Mucosa of stomach (tissue), 1 donor: Measurements from ENCODE around the gene TMEM63A.
"Not testable (repeated sequence)": the region's sequence is repeated elsewhere in the genome, so short reads cannot be mapped to it uniquely, and the experiment has no call there.

Experiments used
- H3K27me3 ChIP-seq: one replicate; pipeline ENCODE4 v1.7.0; 2013; ENCODE audit warnings: mild to moderate bottlenecking, low read length; ENCODE audit not compliant: control insufficient read depth, insufficient read depth
- H3K36me3 ChIP-seq: one replicate; pipeline ENCODE4 v1.7.0; 2013; ENCODE audit warnings: low read length; ENCODE audit not compliant: control insufficient read depth, insufficient read depth
- H3K4me1 ChIP-seq: one replicate; pipeline ENCODE4 v1.7.0; 2013; ENCODE audit warnings: mild to moderate bottlenecking, low read length; ENCODE audit not compliant: control insufficient read depth, insufficient read depth
- H3K4me3 ChIP-seq: one replicate; pipeline ENCODE4 v1.7.0; 2013; ENCODE audit warnings: low read length
- H3K9ac ChIP-seq: one replicate; pipeline ENCODE4 v1.7.0; 2013; ENCODE audit warnings: mild to moderate bottlenecking, low read length, moderate library complexity
- H3K9me3 ChIP-seq: one replicate; pipeline ENCODE4 v1.7.0; 2013; ENCODE audit warnings: mild to moderate bottlenecking, low read length, moderate library complexity; ENCODE audit not compliant: control insufficient read depth
- donor health status: Pancreatic carcinoma.

Gene TMEM63A

GRCh38 chr1:225844236-225845061 lies 37.7 kb downstream of the TMEM63A start:
- Histone ChIP-seq H3K4me3 (no peak overlapping the region), H3K36me3 (peaks cover 21% of the 10 kb centered on the region), H3K9me3 (no peaks in the 10 kb centered on the region), H3K9ac (no peak overlapping the region), H3K4me1 (peaks cover 18% of the 10 kb centered on the region), H3K27me3 (no peaks in the 10 kb centered on the region)

GRCh38 chr1:225843426-225843795 lies 38.8 kb downstream of the TMEM63A start:
- peaks cover 17% of the 10 kb centered on the region for H3K36me3 ChIP-seq
- H3K9ac ChIP-seq: no peak overlapping the region

GRCh38 chr1:225842788-225843425 lies 39.3 kb downstream of the TMEM63A start:
- Histone ChIP-seq H3K36me3 (peaks cover 12% of the 10 kb centered on the region), H3K27me3 (no peaks in the 10 kb centered on the region), H3K4me3 (no peak overlapping the region), H3K9ac (no peak overlapping the region), H3K9me3 (no peaks in the 10 kb centered on the region), H3K4me1 (peaks cover 9% of the 10 kb centered on the region)

More at GRCh38 chr1:225843426-225843795, 38.8 kb downstream of the TMEM63A start:
- Histone ChIP-seq H3K4me1 (peaks cover 14% of the 10 kb centered on the region), H3K27me3 (no peaks in the 10 kb centered on the region), H3K4me3 (no peak overlapping the region), H3K9me3 (no peaks in the 10 kb centered on the region)

GRCh38 chr1:225842074-225842473 lies 40.1 kb downstream of the TMEM63A start:
- no peak overlapping the region for H3K4me3 ChIP-seq
- no peaks in the 10 kb centered on the region for H3K9me3 ChIP-seq
- H3K36me3 ChIP-seq: peaks cover 11% of the 10 kb centered on the region
- peaks cover under 1% of the 10 kb centered on the region for H3K4me1 ChIP-seq
- H3K9ac ChIP-seq: no peak overlapping the region
- no peaks in the 10 kb centered on the region for H3K27me3 ChIP-seq

- no peaks in the 10 kb centered on the region for H3K4me1 ChIP-seq
- no peak overlapping the region for H3K4me3 ChIP-seq
- H3K27me3 ChIP-seq: no peaks in the 10 kb centered on the region
- H3K9ac ChIP-seq: no peak overlapping the region
- no peaks in the 10 kb centered on the region for H3K9me3 ChIP-seq
- H3K36me3 ChIP-seq: no peaks in the 10 kb centered on the region
These were observed 41.5 kb downstream of the TMEM63A start for GRCh38 chr1:225840713-225841112.

- no peaks in the 10 kb centered on the region for H3K27me3 ChIP-seq
- H3K4me3 ChIP-seq: no peak overlapping the region
- no peak overlapping the region for H3K9ac ChIP-seq
- H3K36me3 ChIP-seq: no peaks in the 10 kb centered on the region
- H3K4me1 ChIP-seq: no peaks in the 10 kb centered on the region
- H3K9me3 ChIP-seq: no peaks in the 10 kb centered on the region
These were observed 42.0 kb downstream of the TMEM63A start for GRCh38 chr1:225840223-225840610.

GRCh38 chr1:225838793-225839192 lies 43.4 kb downstream of the TMEM63A start:
- H3K4me1 ChIP-seq: no peaks in the 10 kb centered on the region
- H3K9ac ChIP-seq: no peak overlapping the region
- H3K36me3 ChIP-seq: no peaks in the 10 kb centered on the region
- no peaks in the 10 kb centered on the region for H3K9me3 ChIP-seq
- no peaks in the 10 kb centered on the region for H3K27me3 ChIP-seq
- H3K4me3 ChIP-seq: no peak overlapping the region

- not testable (repeated sequence) for H3K27me3 ChIP-seq, H3K4me1 ChIP-seq, H3K4me3 ChIP-seq, H3K9ac ChIP-seq, H3K9me3 ChIP-seq, H3K36me3 ChIP-seq
These were observed 45.9 kb downstream of the TMEM63A start for GRCh38 chr1:225836296-225836695.

- H3K27me3 ChIP-seq: no peaks in the 10 kb centered on the region
- no peaks in the 10 kb centered on the region for H3K9me3 ChIP-seq
- no peak overlapping the region for H3K4me3 ChIP-seq
- no peaks in the 10 kb centered on the region for H3K4me1 ChIP-seq
- no peaks in the 10 kb centered on the region for H3K36me3 ChIP-seq
- no peak overlapping the region for H3K9ac ChIP-seq
These were observed 46.3 kb downstream of the TMEM63A start for GRCh38 chr1:225835856-225836255.

GRCh38 chr1:225834417-225835329 lies 47.5 kb downstream of the TMEM63A start:
- H3K9me3 ChIP-seq: no peaks in the 10 kb centered on the region
- no peaks in the 10 kb centered on the region for H3K36me3 ChIP-seq
- no peaks in the 10 kb centered on the region for H3K4me1 ChIP-seq
- no peak overlapping the region for H3K4me3 ChIP-seq
- H3K9ac ChIP-seq: no peak overlapping the region
- no peaks in the 10 kb centered on the region for H3K27me3 ChIP-seq

GRCh38 chr1:225830841-225831240 lies 51.3 kb downstream of the TMEM63A start:
- H3K9ac ChIP-seq: no peak overlapping the region
- peaks cover 3% of the 10 kb centered on the region for H3K4me1 ChIP-seq
- H3K36me3 ChIP-seq: no peaks in the 10 kb centered on the region
- no peaks in the 10 kb centered on the region for H3K27me3 ChIP-seq
- no peak overlapping the region for H3K4me3 ChIP-seq
- no peaks in the 10 kb centered on the region for H3K9me3 ChIP-seq
